PFSK-1 (cell line): ENCODE data around the gene MTURN.

ENCODE experiments used
- FOXP2 ChIP-seq: optimal IDR thresholded peaks from 2 replicates; pipeline ENCODE3; 2011; ENCODE audit warnings: borderline replicate concordance, control low read depth, inconsistent platforms; ENCODE audit not compliant: insufficient read depth; ENCODE audit errors: extremely low read length, extremely low read depth
- POLR2AphosphoS5 ChIP-seq: IDR thresholded peaks from 2 replicates; pipeline ENCODE4 v1.6.1; 2012; ENCODE audit warnings: low read depth, mild to moderate bottlenecking, control low read depth, low read length, moderate library complexity
- REST ChIP-seq, 2 experiments: IDR thresholded peaks; 2 replicates each; pipeline versions ENCODE4 v1.6.1 to v1.8.0; 2011 to 2012; ENCODE audit warnings: low read depth in 2 of 2, low read length in 2 of 2, control low read depth in 1 of 2, inconsistent platforms in 1 of 2, mild to moderate bottlenecking in 1 of 2, moderate library complexity in 1 of 2; ENCODE audit not compliant: insufficient read depth in 1 of 2
- SIN3A ChIP-seq: IDR thresholded peaks from 2 replicates; pipeline ENCODE4 v1.6.1; 2012; ENCODE audit warnings: mild to moderate bottlenecking, low read length, moderate library complexity, borderline replicate concordance; ENCODE audit not compliant: insufficient read depth
- TAF1 ChIP-seq: IDR thresholded peaks from 2 replicates; pipeline ENCODE4 v1.6.1; 2012; ENCODE audit warnings: low read length, control low read depth, borderline replicate concordance; ENCODE audit not compliant: insufficient read depth

MTURN gene

GRCh38 chr7:30160329-30160728, 25.5 kb downstream of the MTURN start:
- TF ChIP-seq FOXP2 = no peak
- no peak for TF ChIP-seq SIN3A
- TF ChIP-seq REST (IDR thresholded peaks at IDR 0.05; ENCODE audit: insufficient read depth in 1 of 2, low read depth in 2 of 2, low read length in 2 of 2) = no peak
- no peak for TF ChIP-seq TAF1
- TF ChIP-seq POLR2AphosphoS5 = no peak

- TF ChIP-seq REST (IDR thresholded peaks at IDR 0.05; ENCODE audit: insufficient read depth in 1 of 2, low read depth in 2 of 2, low read length in 2 of 2) (no peak), FOXP2 (no peak), SIN3A (no peak), POLR2AphosphoS5 (no peak)
These were observed 27.3 kb downstream of the MTURN start for GRCh38 chr7:30162133-30162532.

- TF ChIP-seq FOXP2 (no peak), SIN3A (no peak), TAF1 (no peak), POLR2AphosphoS5 (no peak), REST (IDR thresholded peaks at IDR 0.05; ENCODE audit: insufficient read depth in 1 of 2, low read depth in 2 of 2, low read length in 2 of 2) (no peak)
These were observed 27.9 kb downstream of the MTURN start for GRCh38 chr7:30162622-30163124.

- TF ChIP-seq POLR2AphosphoS5 = no peak
- no peak for TF ChIP-seq TAF1
- TF ChIP-seq FOXP2 = no peak
- TF ChIP-seq SIN3A = no peak
- TF ChIP-seq REST (IDR thresholded peaks at IDR 0.05; ENCODE audit: insufficient read depth in 1 of 2, low read depth in 2 of 2, low read length in 2 of 2) = no peak
These were observed 28.6 kb downstream of the MTURN start for GRCh38 chr7:30163231-30163894.

GRCh38 chr7:30164567-30164966, 29.8 kb downstream of the MTURN start:
- TF ChIP-seq SIN3A (no peak), POLR2AphosphoS5 (no peak), TAF1 (no peak), FOXP2 (no peak), REST (IDR thresholded peaks at IDR 0.05; ENCODE audit: insufficient read depth in 1 of 2, low read depth in 2 of 2, low read length in 2 of 2) (no peak)
